ENCODE measurements around the gene PCGF5.
"Not testable (repeated sequence)": the region's sequence is repeated elsewhere in the genome, so short reads cannot be mapped to it uniquely, and the experiment has no call there.

Gene PCGF5

GRCh38 chr10:91187156-91187555 is 33.3 kb upstream of the PCGF5 start:
- TF ChIP-seq, protein P1, sequence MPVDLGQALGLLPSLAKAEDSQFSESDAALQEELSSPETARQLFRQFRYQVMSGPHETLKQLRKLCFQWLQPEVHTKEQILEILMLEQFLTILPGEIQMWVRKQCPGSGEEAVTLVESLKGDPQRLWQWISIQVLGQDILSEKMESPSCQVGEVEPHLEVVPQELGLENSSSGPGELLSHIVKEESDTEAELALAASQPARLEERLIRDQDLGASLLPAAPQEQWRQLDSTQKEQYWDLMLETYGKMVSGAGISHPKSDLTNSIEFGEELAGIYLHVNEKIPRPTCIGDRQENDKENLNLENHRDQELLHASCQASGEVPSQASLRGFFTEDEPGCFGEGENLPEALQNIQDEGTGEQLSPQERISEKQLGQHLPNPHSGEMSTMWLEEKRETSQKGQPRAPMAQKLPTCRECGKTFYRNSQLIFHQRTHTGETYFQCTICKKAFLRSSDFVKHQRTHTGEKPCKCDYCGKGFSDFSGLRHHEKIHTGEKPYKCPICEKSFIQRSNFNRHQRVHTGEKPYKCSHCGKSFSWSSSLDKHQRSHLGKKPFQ (tag by site-specific recombination; IDR thresholded peaks at IDR 0.05), result no peak
- TF ChIP-seq PATZ1 (tag by site-specific recombination; IDR thresholded peaks at IDR 0.05), result no peak
- TF ChIP-seq ZNF792 (tag by site-specific recombination; IDR thresholded peaks at IDR 0.05), result no peak
- TF ChIP-seq ZNF391 (tag by site-specific recombination; IDR thresholded peaks at IDR 0.05; ENCODE audit: borderline replicate concordance, low read depth), result no peak
- TF ChIP-seq ZNF24 (tag by site-specific recombination; IDR thresholded peaks at IDR 0.05), result no peak
- TF ChIP-seq ZNF416 (tag by site-specific recombination; IDR thresholded peaks at IDR 0.05), result no peak
- no peak for TF ChIP-seq ZNF645 (tag by site-specific recombination; IDR thresholded peaks at IDR 0.05)
- TF ChIP-seq ZSCAN30 (tag by site-specific recombination; IDR thresholded peaks at IDR 0.05), result no peak
- no peak for TF ChIP-seq ZNF513 (tag by site-specific recombination; IDR thresholded peaks at IDR 0.05)
- no peak for TF ChIP-seq MYNN (tag by site-specific recombination; IDR thresholded peaks at IDR 0.05; ENCODE audit: borderline replicate concordance)
- no peak for TF ChIP-seq ZSCAN18 (tag by site-specific recombination; IDR thresholded peaks at IDR 0.05)
- TF ChIP-seq KLF17 (tag by site-specific recombination; IDR thresholded peaks at IDR 0.05), result no peak
- TF ChIP-seq ZNF10 (tag by site-specific recombination; IDR thresholded peaks at IDR 0.05), result no peak
- H3K27ac ChIP-seq (ENCODE audit: extremely low read depth, low read depth, low read length), result no peak overlapping the region
- H3K36me3 ChIP-seq (ENCODE audit: control insufficient read depth in 2 of 2, insufficient read depth in 1 of 2, low read length in 2 of 2), result no peaks in the 10 kb centered on the region
- no peaks in the 10 kb centered on the region for H3K9me3 ChIP-seq (ENCODE audit: control insufficient read depth, insufficient read depth, low read depth, low read length)
- no peak overlapping the region for H3K4me3 ChIP-seq (ENCODE audit: low read depth, low read length)
- no peaks in the 10 kb centered on the region for H3K4me1 ChIP-seq (ENCODE audit: control insufficient read depth, insufficient read depth, low read length)
- CTCF ChIA-PET, result no interaction called here
- POLR2A ChIA-PET, result no interaction called here

- POLR2A ChIA-PET; CTCF ChIA-PET; H3K4me1 ChIP-seq (ENCODE audit: control insufficient read depth, insufficient read depth, low read length); H3K4me3 ChIP-seq (ENCODE audit: low read depth, low read length); H3K27ac ChIP-seq (ENCODE audit: extremely low read depth, low read depth, low read length); H3K36me3 ChIP-seq (ENCODE audit: control insufficient read depth in 2 of 2, insufficient read depth in 1 of 2, low read length in 2 of 2); H3K9me3 ChIP-seq (ENCODE audit: control insufficient read depth, insufficient read depth, low read depth, low read length): not testable (repeated sequence)
Observed at GRCh38 chr10:91188010-91188409, 32.5 kb upstream of the PCGF5 start.

DNA sequence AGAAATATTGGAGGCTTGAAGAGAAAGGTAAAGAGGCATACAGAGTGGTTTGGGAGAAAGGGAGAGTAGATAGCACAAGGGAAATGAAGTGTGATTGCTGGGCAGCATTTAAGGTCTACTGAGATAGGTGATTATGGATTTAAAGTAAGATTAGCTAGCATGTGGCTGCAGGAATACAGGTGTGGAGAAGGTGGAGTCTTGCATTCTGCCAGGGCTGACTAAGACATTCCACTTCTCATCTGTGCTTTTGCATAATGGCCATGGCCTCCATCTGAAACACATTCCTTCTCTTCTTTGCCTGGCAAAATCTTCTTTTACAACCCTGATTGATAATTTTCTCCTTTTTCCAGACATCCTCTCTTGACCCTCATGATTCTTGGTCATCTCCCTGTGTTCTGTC is 31.6 kb upstream of the PCGF5 start:
- TF ChIP-seq ZNF24 (tag by site-specific recombination; IDR thresholded peaks at IDR 0.05) (no peak), RBAK (tag by site-specific recombination; IDR thresholded peaks at IDR 0.05) (no peak), ZNF426 (tag by site-specific recombination; IDR thresholded peaks at IDR 0.05) (no peak), TRIM28 (IDR thresholded peaks at IDR 0.05; ENCODE audit: borderline replicate concordance, low read length) (no peak), ZNF311 (tag by site-specific recombination; IDR thresholded peaks at IDR 0.05; ENCODE audit: borderline replicate concordance) (no peak), ZNF670 (tag by site-specific recombination; IDR thresholded peaks at IDR 0.05; ENCODE audit: low read depth) (no peak), ZNF274 (IDR thresholded peaks at IDR 0.05; ENCODE audit: low read length) (no peak), ZNF274 (tag by site-specific recombination; IDR thresholded peaks at IDR 0.05; ENCODE audit: borderline replicate concordance) (no peak), ZSCAN30 (tag by site-specific recombination; IDR thresholded peaks at IDR 0.05) (no peak), ZNF623 (tag by site-specific recombination; IDR thresholded peaks at IDR 0.05) (no peak), ZNF692 (tag by site-specific recombination; IDR thresholded peaks at IDR 0.05) (no peak)
- Histone ChIP-seq H3K4me3 (ENCODE audit: low read depth, low read length) (no peak overlapping the region), H3K4me1 (ENCODE audit: control insufficient read depth, insufficient read depth, low read length) (no peaks in the 10 kb centered on the region), H3K9me3 (ENCODE audit: control insufficient read depth, insufficient read depth, low read depth, low read length) (no peaks in the 10 kb centered on the region), H3K27ac (ENCODE audit: extremely low read depth, low read depth, low read length) (no peak overlapping the region), H3K36me3 (ENCODE audit: control insufficient read depth in 2 of 2, insufficient read depth in 1 of 2, low read length in 2 of 2) (no peaks in the 10 kb centered on the region)
- CTCF ChIA-PET, result no interaction called here
- POLR2A ChIA-PET, result no interaction called here

Data from HEK293 (cell line).